Esophagus muscularis mucosa (tissue), 4 donors: ENCODE data around the gene OR2H1.

Experiments
- CTCF ChIP-seq, 3 experiments: fragments of 200-600 bp in 2 of 3; fragments of 450-650 bp in 1 of 3; sonication (generic) in 2 of 3; IDR thresholded peaks; one replicate each; pipeline ENCODE4 v1.5.1; 2017 to 2019; ENCODE audit warnings: antibody characterized with exemption in 3 of 3, mild to moderate bottlenecking in 2 of 3, moderate library complexity in 1 of 3
- EP300 ChIP-seq: sonication (generic); formaldehyde crosslinking; IDR thresholded peaks from one replicate; pipeline ENCODE4 v1.6.1; 2017; ENCODE audit warnings: antibody characterized with exemption
- POLR2A ChIP-seq: fragments of 450-650 bp; IDR thresholded peaks from one replicate; pipeline ENCODE4 v1.6.1; 2017; ENCODE audit warnings: antibody characterized with exemption, moderate library complexity, mild to moderate bottlenecking, low read depth
- POLR2AphosphoS5 ChIP-seq, 2 donors: sonication (generic); formaldehyde crosslinking; IDR thresholded peaks; one replicate each; pipeline ENCODE4 v1.6.1; 2017; ENCODE audit warnings: antibody characterized with exemption in 2 of 2

DNA sequence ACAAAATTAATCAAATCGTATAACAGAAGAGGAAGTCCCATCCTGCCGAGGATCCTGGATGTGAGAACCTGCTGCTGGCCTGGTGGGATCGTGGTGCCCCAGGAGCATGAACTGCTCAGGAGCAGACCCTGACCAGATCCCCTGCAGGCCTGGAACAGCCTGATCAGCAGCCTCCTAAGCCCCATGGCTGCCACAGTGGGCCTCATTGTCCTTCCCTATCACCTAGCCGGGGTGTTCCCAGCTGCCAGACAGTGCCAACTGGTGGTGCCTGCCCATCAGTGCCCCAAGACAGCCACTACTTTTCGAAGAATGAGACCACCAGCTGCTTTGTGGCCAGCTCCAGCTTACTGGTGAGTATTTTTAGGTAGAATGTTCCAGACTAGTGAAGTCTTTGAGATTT lies 50.4 kb downstream of the OR2H1 start:
- no peak for TF ChIP-seq CTCF (IDR thresholded peaks at IDR 0.05)
- no peak for TF ChIP-seq EP300
- no peak for TF ChIP-seq POLR2A
- no peak for TF ChIP-seq POLR2AphosphoS5 (IDR thresholded peaks at IDR 0.05)
